SU-DHL-6 (cell line): ENCODE measurements around the gene COG1.

ENCODE experiments used
- H2AFZ ChIP-seq: fragments of 200-600 bp; sonication (generic); 2 replicates; pipeline ENCODE4 v1.6.1; 2014; ENCODE audit warnings: low read depth, mild to moderate bottlenecking, moderate library complexity, mixed read lengths, antibody characterized with exemption, low read length; ENCODE audit not compliant: severe bottlenecking
- H3F3A ChIP-seq: fragments of 200-600 bp; shearing (Covaris generic); 2 replicates; pipeline ENCODE4 v1.6.0; 2016; ENCODE audit warnings: antibody characterized with exemption, mild to moderate bottlenecking; ENCODE audit not compliant: insufficient read depth
- H3K27ac ChIP-seq: fragments of 200-600 bp; sonication (generic); 2 replicates; pipeline ENCODE4 v1.5.1; 2016; ENCODE audit warnings: low read depth, mild to moderate bottlenecking, low read length, moderate library complexity, mixed read lengths
- H3K27me3 ChIP-seq: fragments of 200-600 bp; sonication (generic), shearing (Covaris generic); 2 replicates; pipeline ENCODE4 v1.6.0; 2014; ENCODE audit warnings: mild to moderate bottlenecking, low read length
- H3K36me3 ChIP-seq: fragments of 200-600 bp; sonication (generic); 2 replicates; pipeline ENCODE4 v1.6.1; 2014; ENCODE audit warnings: mild to moderate bottlenecking, low read length, mixed read lengths
- H3K4me2 ChIP-seq: fragments of 300-600, 200-600 bp; shearing (Covaris generic), sonication (generic); 2 replicates; pipeline ENCODE4 v1.6.0; 2014; ENCODE audit warnings: low read length, low read depth, mild to moderate bottlenecking; ENCODE audit not compliant: poor library complexity, severe bottlenecking
- H3K4me3 ChIP-seq: fragments of 200-600 bp; sonication (generic); 2 replicates; pipeline ENCODE4 v1.5.1; 2014; ENCODE audit warnings: antibody characterized with exemption, low read length, mild to moderate bottlenecking, mixed read lengths; ENCODE audit not compliant: insufficient read depth, poor library complexity, severe bottlenecking
- H3K79me2 ChIP-seq: fragments of 200-600 bp; sonication (generic); 2 replicates; pipeline ENCODE4 v1.6.1; 2014; ENCODE audit warnings: mild to moderate bottlenecking, low read length, moderate library complexity; ENCODE audit not compliant: insufficient read depth
- H3K9ac ChIP-seq: fragments of 200-600 bp; sonication (generic); 2 replicates; pipeline ENCODE4 v1.7.0; 2014; ENCODE audit warnings: mild to moderate bottlenecking, low read length
- H3K9me2 ChIP-seq: fragments of 200-600 bp; sonication (generic); replicated peaks from 2 replicates; pipeline ENCODE4 v1.6.1; 2014; ENCODE audit warnings: low read length; ENCODE audit not compliant: insufficient read depth
- H3K9me3 ChIP-seq: fragments of 200-600 bp; sonication (generic); 2 replicates; pipeline ENCODE4 v1.6.1; 2014; ENCODE audit warnings: low read length, mixed read lengths; ENCODE audit not compliant: insufficient read depth
- H4K20me1 ChIP-seq: fragments of 200-600 bp; sonication (generic); 2 replicates; pipeline ENCODE4 v1.6.1; 2014; ENCODE audit warnings: low read depth, mild to moderate bottlenecking, antibody characterized with exemption, low read length, moderate library complexity, mixed read lengths
- EZH2phosphoT487 ChIP-seq: fragments of 200-600 bp; sonication (generic), shearing (Covaris generic); conservative IDR thresholded peaks from 2 replicates; pipeline ENCODE4 v1.6.1; 2018; ENCODE audit warnings: mild to moderate bottlenecking, antibody characterized with exemption, low read length, moderate library complexity, mixed read lengths
- TF ChIP-seq, protein P1 (sequence below): fragments of 200-600 bp; sonication (generic); IDR thresholded peaks from one replicate; pipeline ENCODE4 v1.5.1; 2017; ENCODE audit warnings: antibody characterized with exemption, mild to moderate bottlenecking, low read length, moderate library complexity; ENCODE audit not compliant: insufficient read depth, poor library complexity, severe bottlenecking

COG1 gene

GRCh38 chr17:73182616-73183310 is 10.1 kb upstream of the COG1 start:
- H3K36me3 ChIP-seq = no peaks in the 10 kb centered on the region
- H4K20me1 ChIP-seq = no peaks in the 10 kb centered on the region
- TF ChIP-seq EZH2phosphoT487 = no peak
- TF ChIP-seq, protein P1, sequence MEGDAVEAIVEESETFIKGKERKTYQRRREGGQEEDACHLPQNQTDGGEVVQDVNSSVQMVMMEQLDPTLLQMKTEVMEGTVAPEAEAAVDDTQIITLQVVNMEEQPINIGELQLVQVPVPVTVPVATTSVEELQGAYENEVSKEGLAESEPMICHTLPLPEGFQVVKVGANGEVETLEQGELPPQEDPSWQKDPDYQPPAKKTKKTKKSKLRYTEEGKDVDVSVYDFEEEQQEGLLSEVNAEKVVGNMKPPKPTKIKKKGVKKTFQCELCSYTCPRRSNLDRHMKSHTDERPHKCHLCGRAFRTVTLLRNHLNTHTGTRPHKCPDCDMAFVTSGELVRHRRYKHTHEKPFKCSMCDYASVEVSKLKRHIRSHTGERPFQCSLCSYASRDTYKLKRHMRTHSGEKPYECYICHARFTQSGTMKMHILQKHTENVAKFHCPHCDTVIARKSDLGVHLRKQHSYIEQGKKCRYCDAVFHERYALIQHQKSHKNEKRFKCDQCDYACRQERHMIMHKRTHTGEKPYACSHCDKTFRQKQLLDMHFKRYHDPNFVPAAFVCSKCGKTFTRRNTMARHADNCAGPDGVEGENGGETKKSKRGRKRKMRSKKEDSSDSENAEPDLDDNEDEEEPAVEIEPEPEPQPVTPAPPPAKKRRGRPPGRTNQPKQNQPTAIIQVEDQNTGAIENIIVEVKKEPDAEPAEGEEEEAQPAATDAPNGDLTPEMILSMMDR = no peak
- H3K79me2 ChIP-seq = no peaks in the 10 kb centered on the region
- H3K4me2 ChIP-seq = no peak overlapping the region
- no peak overlapping the region for H3K4me3 ChIP-seq
- no peaks in the 10 kb centered on the region for H3F3A ChIP-seq
- H3K9me3 ChIP-seq = no peaks in the 10 kb centered on the region
- no peak overlapping the region for H2AFZ ChIP-seq
- H3K9ac ChIP-seq = no peak overlapping the region
- no peaks in the 10 kb centered on the region for H3K27me3 ChIP-seq
- H3K9me2 ChIP-seq = no peaks in the 10 kb centered on the region
- no peak overlapping the region for H3K27ac ChIP-seq

- no peaks in the 10 kb centered on the region for H4K20me1 ChIP-seq
- no peak overlapping the region for H3K4me3 ChIP-seq
- no peak overlapping the region for H3K4me2 ChIP-seq
- H3K9ac ChIP-seq = no peak overlapping the region
- H3K9me3 ChIP-seq = no peaks in the 10 kb centered on the region
- no peak for TF ChIP-seq EZH2phosphoT487
- TF ChIP-seq, protein P1 = no peak
- H3K9me2 ChIP-seq = no peaks in the 10 kb centered on the region
- no peak overlapping the region for H2AFZ ChIP-seq
- H3K36me3 ChIP-seq = no peaks in the 10 kb centered on the region
- no peaks in the 10 kb centered on the region for H3F3A ChIP-seq
- peaks cover 4% of the 10 kb centered on the region for H3K79me2 ChIP-seq
- no peak overlapping the region for H3K27ac ChIP-seq
- H3K27me3 ChIP-seq = no peaks in the 10 kb centered on the region
Observed at GRCh38 chr17:73184136-73184993, 8.5 kb upstream of the COG1 start.

- Histone ChIP-seq H3K9me2 (no peaks in the 10 kb centered on the region), H3K4me3 (no peak overlapping the region)
Observed at GRCh38 chr17:73186283-73187050, 6.4 kb upstream of the COG1 start.

More at GRCh38 chr17:73186283-73187050, 6.4 kb upstream of the COG1 start:
- H3K27me3 ChIP-seq = no peaks in the 10 kb centered on the region
- H3F3A ChIP-seq = no peaks in the 10 kb centered on the region
- no peaks in the 10 kb centered on the region for H3K36me3 ChIP-seq
- H3K4me2 ChIP-seq = no peak overlapping the region
- H3K27ac ChIP-seq = no peak overlapping the region
- TF ChIP-seq, protein P1 = no peak
- no peak for TF ChIP-seq EZH2phosphoT487
- no peak overlapping the region for H2AFZ ChIP-seq
- no peaks in the 10 kb centered on the region for H4K20me1 ChIP-seq
- H3K9me3 ChIP-seq = no peaks in the 10 kb centered on the region
- H3K9ac ChIP-seq = no peak overlapping the region
- peaks cover 24% of the 10 kb centered on the region for H3K79me2 ChIP-seq
